HepG2 (cell line): ENCODE data around the gene ACER2. TPM values are rescaled to one million over a fixed set of nuclear protein-coding genes. Genes with fewer than 3 reads are reported as not detected.

Experiments
- AGO2 ChIP-seq: fragments of 200-400 bp; formaldehyde crosslinking; optimal IDR thresholded peaks from 2 replicates; pipeline ENCODE3; 2017; ENCODE audit warnings: mild to moderate bottlenecking, low read depth, low read length, moderate library complexity
- CREM ChIP-seq, 2 experiments: sonication (generic) in 1 of 2; formaldehyde crosslinking in 1 of 2; IDR thresholded peaks; 2 replicates each; pipeline versions ENCODE4 v1.4.0 to v1.6.1; 2016 to 2020; ENCODE audit warnings: antibody characterized with exemption in 1 of 2, mild to moderate bottlenecking in 1 of 2, missing genetic modification reagents in 1 of 2
- FUBP1 ChIP-seq: sonication (generic); formaldehyde crosslinking; IDR thresholded peaks from 2 replicates; pipeline ENCODE4 v1.5.1; 2020; ENCODE audit warnings: missing genetic modification reagents, mild to moderate bottlenecking, borderline replicate concordance
- GABPB1 ChIP-seq: IDR thresholded peaks from 2 replicates; pipeline ENCODE4 v1.6.1; 2016; ENCODE audit warnings: mild to moderate bottlenecking, missing genetic modification reagents, moderate library complexity, missing compliant biosample characterization
- HNRNPK ChIP-seq: fragments of 200-400 bp; formaldehyde crosslinking; IDR thresholded peaks from 2 replicates; pipeline ENCODE4 v1.6.1; 2018; ENCODE audit warnings: low read length, low read depth, moderate library complexity, mild to moderate bottlenecking; ENCODE audit not compliant: poor library complexity, severe bottlenecking
- KDM5A ChIP-seq: fragments of 200-600 bp; sonication (generic); IDR thresholded peaks from 2 replicates; pipeline ENCODE4 v1.7.0; 2018; ENCODE audit warnings: antibody characterized with exemption, mild to moderate bottlenecking, low read length, borderline replicate concordance
- PRDM15 ChIP-seq: sonication (generic); formaldehyde crosslinking; IDR thresholded peaks from 2 replicates; pipeline ENCODE4 v1.4.0; 2020; ENCODE audit warnings: missing genetic modification reagents
- PREB ChIP-seq: sonication (generic); formaldehyde crosslinking; IDR thresholded peaks from 2 replicates; pipeline ENCODE4 v1.4.0; 2020; ENCODE audit warnings: missing genetic modification reagents
- PRPF4 ChIP-seq: fragments of 200-400 bp; formaldehyde crosslinking; IDR thresholded peaks from 2 replicates; pipeline ENCODE4 v1.6.1; 2016; ENCODE audit warnings: low read length, low read depth; ENCODE audit not compliant: poor library complexity, severe bottlenecking
- RBFOX2 ChIP-seq: fragments of 200-400 bp; formaldehyde crosslinking; IDR thresholded peaks from 2 replicates; pipeline ENCODE4 v1.6.1; 2017; ENCODE audit warnings: low read depth, mild to moderate bottlenecking, low read length
- RXRA ChIP-seq: sonication (generic); formaldehyde crosslinking; IDR thresholded peaks from 2 replicates; pipeline ENCODE4 v1.5.1; 2020; ENCODE audit warnings: missing genetic modification reagents
- SSRP1 ChIP-seq: IDR thresholded peaks from 2 replicates; pipeline ENCODE4 v1.6.1; 2016; ENCODE audit warnings: control low read depth
- TCF7 ChIP-seq: sonication (generic); IDR thresholded peaks from 2 replicates; pipeline ENCODE4 v1.6.1; 2016; ENCODE audit warnings: antibody characterized with exemption, low read depth
- THAP11 ChIP-seq: IDR thresholded peaks from 2 replicates; pipeline ENCODE4 v1.6.1; 2016; ENCODE audit warnings: missing biosample characterization, missing genetic modification reagents
- TIGD3 ChIP-seq: sonication (generic); formaldehyde crosslinking; IDR thresholded peaks from 2 replicates; pipeline ENCODE4 v1.5.1; 2020; ENCODE audit warnings: mild to moderate bottlenecking, missing genetic modification reagents, borderline replicate concordance
- U2AF1 ChIP-seq: fragments of 200-400 bp; formaldehyde crosslinking; optimal IDR thresholded peaks from 2 replicates; pipeline ENCODE3; 2017; ENCODE audit warnings: mild to moderate bottlenecking, low read depth, low read length
- ZNF20 ChIP-seq: sonication (generic); formaldehyde crosslinking; IDR thresholded peaks from 2 replicates; pipeline ENCODE4 v1.4.0; 2020; ENCODE audit warnings: mild to moderate bottlenecking, moderate library complexity, missing genetic modification reagents
- ZNF33A ChIP-seq: sonication (generic); formaldehyde crosslinking; IDR thresholded peaks from 2 replicates; pipeline ENCODE4 v1.5.1; 2020; ENCODE audit warnings: missing genetic modification reagents, mild to moderate bottlenecking, moderate library complexity, borderline replicate concordance
- ZNF598 ChIP-seq: sonication (generic); formaldehyde crosslinking; IDR thresholded peaks from 2 replicates; pipeline ENCODE4 v1.5.1; 2020; ENCODE audit warnings: mild to moderate bottlenecking, missing genetic modification reagents, borderline replicate concordance
- ZNF639 ChIP-seq: conservative IDR thresholded peaks from 2 replicates; pipeline ENCODE4 v1.6.1; 2018; ENCODE audit warnings: missing genetic modification reagents
- ZNF709 ChIP-seq: sonication (generic); formaldehyde crosslinking; IDR thresholded peaks from 2 replicates; pipeline ENCODE4 v1.5.0; 2020; ENCODE audit warnings: mild to moderate bottlenecking, missing genetic modification reagents
- ZNF792 ChIP-seq: IDR thresholded peaks from 2 replicates; pipeline ENCODE4 v1.6.1; 2016
- polyA plus RNA-seq, 8 experiments: library from polyadenylated mRNA; depleted of rRNA in 3 of 8; stranded (reverse) in 7 of 8; unstranded in 1 of 8; fragments of >200 nt; fragmentation: Illumina TruSeq in 4 of 8; extraction: Trizol in 4 of 8; gene quantifications; 2 replicates each; pipeline versions ENCODE4 v1.2.1 to v1.2.3, GENCODE V29; 2011 to 2016; ENCODE audit warnings: low read depth in 4 of 8, missing spikeins in 1 of 8, mixed read lengths in 1 of 8; ENCODE audit not compliant: insufficient read depth in 1 of 8
- total RNA-seq, 5 experiments: library from RNA; depleted of rRNA; stranded (reverse); fragments of >200 nt; fragmentation: Illumina TruSeq; extraction: Trizol; gene quantifications; 2 replicates each; pipeline ENCODE4 v1.2.3, GENCODE V29; 2016; ENCODE audit warnings: low read depth in 1 of 5

The ACER2 gene
- total and polyA plus RNA-seq, 2 of the 13 experiments (the other 11 are each of a cell fraction or from before 2014, with no cell fraction given), result 1.9 to 3.4 TPM

GRCh38 chr9:19379697-19380046, 29.1 kb upstream of the ACER2 start (continued):
- no peak for TF ChIP-seq ZNF598 (CRISPR knock-in tag)
- TF ChIP-seq TIGD3 (CRISPR knock-in tag), result no peak
- no peak for TF ChIP-seq TCF7
- TF ChIP-seq AGO2, result peak; percentile 98
- TF ChIP-seq PREB, result 0 out of 2 replicates have a peak, but pooled peaks have one; percentile 63
- TF ChIP-seq RXRA (CRISPR knock-in tag), result no peak
- TF ChIP-seq GABPB1, result no peak
- peak; percentile 97 for TF ChIP-seq RBFOX2
- no peak for TF ChIP-seq U2AF1
- no peak for TF ChIP-seq PRDM15 (CRISPR knock-in tag)
- TF ChIP-seq ZNF20, result no peak
- no peak for TF ChIP-seq ZNF639
- no peak for TF ChIP-seq FUBP1 (CRISPR knock-in tag)
- TF ChIP-seq ZNF709 (CRISPR knock-in tag), result no peak
- TF ChIP-seq ZNF792 (CRISPR knock-in tag), result no peak
- no peak for TF ChIP-seq CREM (IDR thresholded peaks at IDR 0.05)
- TF ChIP-seq CREM (CRISPR knock-in tag; IDR thresholded peaks at IDR 0.05), result no peak
- TF ChIP-seq HNRNPK, result no peak
- TF ChIP-seq ZNF33A (CRISPR knock-in tag), result 0 out of 2 replicates have a peak, but pooled peaks have one; percentile 1
- no peak for TF ChIP-seq PRPF4
- no peak for TF ChIP-seq KDM5A
- TF ChIP-seq THAP11 (CRISPR knock-in tag), result no peak
- TF ChIP-seq SSRP1 (CRISPR knock-in tag), result peak; percentile 1; the same call in 1 of the 2 replicates
